GM12873 (cell line): Measurements from ENCODE around the gene VWA3B.

ENCODE experiments used
- CTCF ChIP-seq: IDR thresholded peaks from 2 replicates; pipeline ENCODE4 v1.5.1; 2012; ENCODE audit warnings: low read depth, mild to moderate bottlenecking, moderate library complexity, low read length, control low read depth; ENCODE audit not compliant: insufficient read depth; ENCODE audit errors: missing control alignments

VWA3B gene

GRCh38 chr2:98043101-98043500 lies 43.9 kb upstream of the VWA3B start:
- no peak for TF ChIP-seq CTCF

- TF ChIP-seq CTCF, result no peak
These were observed 36.9 kb upstream of the VWA3B start for GRCh38 chr2:98050070-98050469.

- TF ChIP-seq CTCF, result no peak
These were observed 28.6 kb upstream of the VWA3B start for GRCh38 chr2:98058191-98058975.

- TF ChIP-seq CTCF, result no peak
These were observed 26.7 kb upstream of the VWA3B start for GRCh38 chr2:98060277-98060676.

- no peak for TF ChIP-seq CTCF
These were observed 23.6 kb upstream of the VWA3B start for GRCh38 chr2:98063291-98063854.

- no peak for TF ChIP-seq CTCF
These were observed 21.2 kb upstream of the VWA3B start for GRCh38 chr2:98065808-98066207.

GRCh38 chr2:98067160-98067559 lies 19.8 kb upstream of the VWA3B start:
- TF ChIP-seq CTCF, result no peak
